Tibial nerve (tissue), 4 donors: ENCODE data around the gene SUOX.

Source experiments
- EP300 ChIP-seq, 2 donors: sonication (generic); formaldehyde crosslinking; IDR thresholded peaks; one replicate each; pipeline ENCODE4 v1.6.1; 2017; ENCODE audit warnings: antibody characterized with exemption in 2 of 2, mild to moderate bottlenecking in 1 of 2
- POLR2A ChIP-seq, 2 donors: fragments of 450-650 bp; IDR thresholded peaks; one replicate each; pipeline ENCODE4 v1.6.1; 2017; ENCODE audit warnings: antibody characterized with exemption in 2 of 2, mild to moderate bottlenecking in 2 of 2, moderate library complexity in 2 of 2
- TF ChIP-seq, protein P1 (sequence below), 5 experiments: fragments of 200-600 bp in 3 of 5; fragments of 450-650 bp in 2 of 5; sonication (generic) in 3 of 5; IDR thresholded peaks; one replicate each; pipeline ENCODE4 v1.5.1; 2016 to 2019; ENCODE audit warnings: antibody characterized with exemption in 5 of 5, mild to moderate bottlenecking in 3 of 5, moderate library complexity in 2 of 5

DNA sequence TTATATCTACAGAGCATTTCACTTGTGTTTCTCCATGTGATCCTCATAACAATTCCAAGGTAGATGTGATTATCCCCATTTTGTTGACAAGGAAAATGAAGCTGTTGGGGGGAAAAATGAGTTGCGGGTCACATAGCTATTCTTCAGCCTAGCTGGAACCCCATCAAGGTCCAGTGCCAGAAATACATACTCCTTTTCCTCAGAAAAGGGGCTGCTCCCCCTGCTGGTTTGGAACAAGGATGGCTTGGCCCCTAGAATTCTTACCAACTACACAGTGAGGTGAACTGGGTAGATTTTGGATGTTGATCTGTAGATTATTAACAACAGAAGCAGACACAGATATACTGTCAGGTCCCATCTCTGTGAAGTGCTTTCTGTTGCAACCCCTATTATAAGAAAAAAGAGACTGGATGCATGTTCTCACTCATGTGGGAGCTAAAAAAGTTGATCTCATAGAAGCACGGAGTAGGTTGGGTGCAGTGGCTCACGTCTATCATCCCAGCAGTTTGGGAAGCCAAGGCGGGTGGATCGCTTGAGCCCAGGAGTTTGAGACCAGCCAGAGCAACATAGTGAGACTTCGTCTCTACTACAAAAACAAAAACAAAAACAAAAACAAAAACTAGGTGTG, 32.7 kb downstream of the SUOX start:
- TF ChIP-seq, protein P1, sequence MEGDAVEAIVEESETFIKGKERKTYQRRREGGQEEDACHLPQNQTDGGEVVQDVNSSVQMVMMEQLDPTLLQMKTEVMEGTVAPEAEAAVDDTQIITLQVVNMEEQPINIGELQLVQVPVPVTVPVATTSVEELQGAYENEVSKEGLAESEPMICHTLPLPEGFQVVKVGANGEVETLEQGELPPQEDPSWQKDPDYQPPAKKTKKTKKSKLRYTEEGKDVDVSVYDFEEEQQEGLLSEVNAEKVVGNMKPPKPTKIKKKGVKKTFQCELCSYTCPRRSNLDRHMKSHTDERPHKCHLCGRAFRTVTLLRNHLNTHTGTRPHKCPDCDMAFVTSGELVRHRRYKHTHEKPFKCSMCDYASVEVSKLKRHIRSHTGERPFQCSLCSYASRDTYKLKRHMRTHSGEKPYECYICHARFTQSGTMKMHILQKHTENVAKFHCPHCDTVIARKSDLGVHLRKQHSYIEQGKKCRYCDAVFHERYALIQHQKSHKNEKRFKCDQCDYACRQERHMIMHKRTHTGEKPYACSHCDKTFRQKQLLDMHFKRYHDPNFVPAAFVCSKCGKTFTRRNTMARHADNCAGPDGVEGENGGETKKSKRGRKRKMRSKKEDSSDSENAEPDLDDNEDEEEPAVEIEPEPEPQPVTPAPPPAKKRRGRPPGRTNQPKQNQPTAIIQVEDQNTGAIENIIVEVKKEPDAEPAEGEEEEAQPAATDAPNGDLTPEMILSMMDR (IDR thresholded peaks at IDR 0.05): peak; percentile 31 to 59 (median 51)
- TF ChIP-seq EP300 (IDR thresholded peaks at IDR 0.05) (no peak), POLR2A (IDR thresholded peaks at IDR 0.05) (no peak)
